GM18951 (cell line): Measurements from ENCODE around the gene CTXN1.

Experiments used
- POLR2A ChIP-seq: IDR thresholded peaks from 4 replicates; pipeline ENCODE4 v1.6.1; 2011; ENCODE audit warnings: mild to moderate bottlenecking; ENCODE audit not compliant: insufficient read length, insufficient read depth; ENCODE audit errors: extremely low read depth
- in situ Hi-C: fragments of 300-500 bp; cut with MboI; formaldehyde crosslinking; loops from one replicate; pipeline ENCODE4 v1.12.0; 2022; ENCODE audit warnings: low sequenced_read_pairs, mixed read lengths, inconsistent platforms; ENCODE audit not compliant: unreplicated experiment

The CTXN1 gene

DNA sequence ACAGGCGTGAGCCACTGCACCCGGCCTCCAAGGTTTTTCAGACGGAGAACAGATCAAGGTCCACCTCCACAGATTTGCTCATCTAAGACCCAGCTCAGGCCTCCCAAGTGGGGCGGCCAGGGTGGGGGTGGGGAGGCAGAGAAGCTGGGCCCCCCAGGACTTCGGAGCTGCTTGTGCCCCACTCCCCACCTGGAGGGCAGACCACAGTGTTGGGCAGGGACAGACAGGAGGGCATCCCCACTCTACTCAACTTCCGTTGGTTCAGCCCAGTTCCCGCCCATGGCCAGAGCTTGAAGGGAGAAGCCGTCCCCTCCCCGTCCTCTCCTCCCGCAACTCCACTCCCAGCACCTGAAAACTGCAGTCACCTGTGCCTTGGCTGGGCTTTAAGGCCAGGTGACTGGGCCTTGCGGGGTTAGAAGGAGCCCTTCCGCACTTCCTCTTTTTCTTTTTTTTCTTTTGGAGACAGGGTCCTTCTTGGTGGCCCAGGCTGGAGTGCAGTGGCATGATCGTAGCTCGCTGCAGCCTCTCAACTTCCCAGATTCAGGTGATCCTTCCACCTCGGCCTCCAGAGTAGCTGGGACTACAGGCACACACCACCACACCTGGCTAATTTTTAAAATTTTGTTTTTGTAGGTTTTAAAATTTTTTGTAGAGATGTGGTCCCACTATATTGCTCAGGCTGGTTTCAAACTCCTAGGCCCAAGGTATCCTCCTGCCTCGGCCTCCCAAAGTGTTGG is 38.4 kb downstream of the CTXN1 start:
- no peak for TF ChIP-seq POLR2A
- in situ Hi-C loops: no loop called here

DNA sequence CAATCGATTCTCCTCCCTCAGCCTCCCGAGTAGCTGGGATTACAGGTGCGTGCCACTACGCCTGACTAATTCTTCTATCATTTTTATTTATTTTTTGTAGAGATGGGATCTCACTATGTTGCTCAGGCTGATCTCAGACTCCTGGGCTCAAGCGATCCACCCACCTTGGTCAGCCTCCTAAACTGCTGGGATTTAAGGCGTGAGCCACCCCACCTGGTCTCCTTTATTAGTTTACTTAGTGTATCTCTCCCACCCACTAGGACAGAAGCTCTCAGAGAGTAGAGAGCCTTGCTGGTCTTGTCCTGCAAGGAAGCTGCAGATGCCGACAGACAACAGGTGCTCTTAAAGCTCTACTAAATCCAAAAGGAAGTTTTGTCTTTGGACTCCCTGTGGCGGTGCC is 40.1 kb downstream of the CTXN1 start:
- no peak for TF ChIP-seq POLR2A
- in situ Hi-C loops: no loop called here

DNA sequence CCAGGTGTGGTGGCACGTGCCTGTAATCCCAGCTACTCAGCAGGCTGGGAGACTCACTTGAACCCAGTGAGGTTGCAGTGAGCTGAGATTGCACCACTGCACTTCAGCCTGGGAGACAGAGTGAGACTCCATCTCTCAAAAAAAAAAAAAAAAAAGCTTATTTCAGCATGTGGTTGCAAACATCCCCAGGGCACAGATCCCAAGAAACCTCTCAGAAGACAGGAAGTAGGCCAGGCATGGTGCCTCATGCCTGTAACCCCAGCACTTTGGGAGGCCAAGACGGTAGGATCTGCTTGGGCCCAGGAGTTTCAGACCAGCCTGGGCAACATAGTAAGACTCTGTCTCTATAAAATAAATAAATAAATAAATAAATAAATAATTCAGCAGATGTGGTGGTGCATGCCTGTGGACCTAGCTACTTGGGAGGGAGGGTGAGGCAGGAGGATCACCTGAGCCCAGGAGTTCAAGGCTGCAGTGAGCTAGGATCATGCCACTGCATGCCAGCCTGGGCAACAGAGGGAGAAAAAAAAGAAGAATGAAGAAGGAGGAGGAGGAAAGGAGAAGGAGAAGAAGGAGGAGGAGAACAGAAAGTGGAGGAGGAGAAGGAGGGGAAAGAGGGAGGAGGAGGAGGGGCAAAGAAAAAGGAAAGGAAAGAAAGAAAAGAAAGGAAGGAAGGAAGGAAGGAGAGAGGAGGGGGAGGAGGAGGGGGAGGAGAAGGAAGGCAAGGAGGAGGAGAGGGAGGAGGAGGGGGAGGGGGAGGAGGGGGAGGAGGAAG is 42.0 kb downstream of the CTXN1 start:
- TF ChIP-seq POLR2A: no peak
- in situ Hi-C loops: no loop called here

- in situ Hi-C loops: no loop called here
- TF ChIP-seq POLR2A: no peak
Measured at GRCh38 chr19:7883105-7883504, 42.8 kb downstream of the CTXN1 start.

- TF ChIP-seq POLR2A: no peak
- in situ Hi-C loops: no loop called here
Measured at GRCh38 chr19:7881910-7882309, 44.0 kb downstream of the CTXN1 start.

- in situ Hi-C loops: no loop called here
- TF ChIP-seq POLR2A: no peak
Measured at GRCh38 chr19:7879836-7880235, 46.1 kb downstream of the CTXN1 start.

DNA sequence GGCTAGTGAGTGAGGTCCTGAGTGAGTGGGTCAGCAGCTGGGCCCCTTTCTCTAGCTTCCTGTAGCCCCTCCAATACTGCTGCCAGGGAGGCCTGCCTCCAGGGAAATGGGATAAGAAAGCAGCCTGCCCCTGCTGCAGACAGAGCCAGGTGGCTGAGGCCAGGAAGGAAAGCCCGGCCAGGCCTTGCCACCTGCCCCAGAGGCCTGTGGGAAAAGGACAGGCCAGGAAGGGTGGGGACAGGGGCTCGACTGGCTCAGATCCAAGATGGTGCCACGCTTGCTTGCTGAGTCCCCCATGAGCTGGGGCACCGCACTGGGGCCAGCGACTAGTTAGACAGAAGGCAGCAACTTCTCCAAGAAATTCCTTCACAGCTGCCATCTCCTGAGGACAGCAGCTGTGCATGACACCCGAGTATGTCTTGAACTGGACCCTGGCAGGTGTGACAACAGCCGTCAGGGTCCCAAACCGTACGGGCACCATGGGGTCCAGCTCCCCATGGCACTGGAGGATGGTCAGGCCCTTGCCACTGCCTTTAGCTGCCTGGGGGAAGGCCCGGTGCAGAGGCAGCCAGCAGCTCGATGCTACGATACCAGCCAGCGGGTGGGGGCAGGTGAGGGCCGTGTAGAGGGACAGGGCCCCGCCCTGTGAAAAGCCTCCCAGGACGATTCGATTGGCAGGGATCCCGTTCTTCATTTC is 46.7 kb downstream of the CTXN1 start:
- no peak for TF ChIP-seq POLR2A
- in situ Hi-C loops: no loop called here

GRCh38 chr19:7877249-7877836 is 48.6 kb downstream of the CTXN1 start:
- in situ Hi-C loops: no loop called here

DNA sequence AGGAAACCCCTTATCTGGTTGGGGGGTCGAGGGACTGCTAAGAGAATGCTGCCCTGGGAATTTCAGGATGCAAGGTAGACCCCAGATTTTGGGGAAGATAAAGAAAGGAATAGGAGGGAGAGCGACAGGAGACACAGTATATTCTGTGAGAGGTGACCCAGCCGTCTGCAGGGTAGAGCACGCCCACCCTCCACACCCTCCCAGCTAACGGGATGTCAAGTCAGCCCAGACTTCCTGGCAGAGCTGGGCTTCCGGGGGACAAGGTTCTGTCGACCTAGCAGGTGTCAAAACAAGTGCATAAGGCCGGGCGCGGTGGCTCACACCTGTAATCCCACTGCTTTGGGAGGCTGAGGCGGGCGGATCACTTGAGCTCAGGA is 51.0 kb downstream of the CTXN1 start:
- TF ChIP-seq POLR2A: no peak
- in situ Hi-C loops: no loop called here

More at GRCh38 chr19:7877249-7877836, 48.6 kb downstream of the CTXN1 start:
- TF ChIP-seq POLR2A: no peak
